Activated CD4-positive, alpha-beta T cell treated with anti-CD3 and anti-CD28 coated beads, Interleukin-2, amount 50 U/mL, for 1 hour (primary cell): Measurements from ENCODE around the gene SLC9A2.

Experiments used
- DNase-seq: peaks from one replicate; pipeline ENCODE4 v3.0.0-alpha.2; 2020

The SLC9A2 gene

DNA sequence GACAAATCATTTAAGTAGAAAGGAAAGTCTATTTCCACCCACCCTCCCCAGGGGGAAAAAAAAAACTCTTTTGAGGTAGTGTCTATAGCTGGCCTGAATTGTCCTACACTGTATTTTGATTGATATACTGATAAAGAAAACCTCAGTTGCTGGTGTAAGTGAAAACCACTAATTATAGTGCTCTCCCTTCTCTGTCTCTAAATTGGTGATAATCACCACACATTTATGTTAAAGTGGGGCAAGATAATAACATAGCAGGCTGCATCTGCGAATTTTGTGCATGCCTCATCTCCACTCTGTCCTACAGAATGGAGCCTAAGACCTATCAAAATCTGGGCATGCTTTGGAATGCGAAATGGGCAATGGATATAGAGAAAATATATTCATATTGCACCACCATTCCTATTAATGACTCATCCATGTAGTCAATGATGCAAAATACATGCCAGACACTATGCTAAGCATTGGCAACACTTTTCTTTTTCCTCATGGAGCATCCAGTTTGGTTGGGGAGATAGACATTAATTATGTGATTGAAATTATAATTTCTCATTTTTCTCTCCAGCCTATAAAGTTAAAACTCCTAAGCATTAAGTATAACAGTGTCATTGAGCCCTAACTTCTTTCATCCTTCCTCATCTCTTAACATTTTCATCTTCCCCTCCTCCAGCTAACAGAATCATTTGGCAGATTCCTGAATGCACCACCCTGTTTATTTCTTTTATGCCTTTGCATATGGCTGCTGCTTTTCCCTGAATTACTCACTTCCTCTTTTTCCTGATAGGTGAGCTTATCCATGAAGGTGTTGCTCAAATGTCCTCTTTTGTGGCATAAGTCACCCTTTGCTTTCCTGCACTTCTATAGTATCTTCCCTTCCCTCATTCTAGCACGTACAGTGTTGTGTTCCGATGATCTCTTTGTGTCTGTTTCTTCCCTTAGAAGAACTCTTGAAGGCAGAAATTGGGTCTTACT, 58.2 kb downstream of the SLC9A2 start:
- no peak for DNase-seq

- no peak for DNase-seq
These were observed 59.1 kb downstream of the SLC9A2 start for GRCh38 chr2:102678442-102678841.

DNA sequence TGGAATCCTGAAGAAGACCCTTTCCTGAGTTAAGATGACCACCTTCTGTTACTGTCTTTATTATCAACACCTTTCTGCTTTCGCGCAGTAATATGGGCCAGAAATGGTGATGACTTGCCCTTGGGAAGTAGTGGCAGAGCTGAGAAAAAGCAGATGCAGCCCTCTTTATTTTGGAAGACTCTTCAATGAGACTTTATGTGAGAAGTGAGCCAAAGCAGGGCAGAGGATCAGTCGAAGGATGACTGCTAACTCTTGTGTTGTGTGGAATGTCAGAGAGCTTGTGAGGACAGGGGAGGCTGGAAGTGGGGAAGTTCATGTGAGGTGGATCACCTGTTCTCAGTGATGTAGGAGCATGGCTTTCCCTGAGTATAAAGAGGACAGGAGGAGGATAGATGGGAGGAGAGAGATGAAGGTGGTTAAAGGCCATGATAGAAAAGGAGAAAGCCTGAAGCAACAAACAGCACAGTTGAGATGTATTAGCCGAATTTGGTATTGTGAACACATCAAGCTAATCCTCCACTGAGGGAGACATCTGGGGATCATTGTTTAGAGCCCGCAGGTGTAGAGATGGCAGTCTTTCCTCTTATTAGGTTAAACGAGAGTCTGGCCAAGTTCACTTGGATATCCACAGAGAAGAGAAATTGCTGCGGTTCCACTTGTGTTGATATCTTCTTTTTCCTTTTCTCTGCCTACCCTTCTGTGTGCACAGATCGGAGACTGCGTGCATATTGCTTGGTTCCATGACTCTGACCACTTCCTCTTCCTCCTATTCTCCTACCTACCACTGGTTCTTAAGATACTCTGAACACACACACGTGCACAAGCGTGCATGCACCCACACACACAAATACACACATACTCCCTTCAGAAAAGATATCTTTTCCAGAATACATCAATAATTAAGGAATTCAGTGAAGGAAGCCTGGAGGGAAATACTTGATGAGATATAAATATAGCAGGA, 67.4 kb downstream of the SLC9A2 start:
- DNase-seq = no peak

GRCh38 chr2:102690012-102690411, 70.7 kb downstream of the SLC9A2 start:
- no peak for DNase-seq

DNA sequence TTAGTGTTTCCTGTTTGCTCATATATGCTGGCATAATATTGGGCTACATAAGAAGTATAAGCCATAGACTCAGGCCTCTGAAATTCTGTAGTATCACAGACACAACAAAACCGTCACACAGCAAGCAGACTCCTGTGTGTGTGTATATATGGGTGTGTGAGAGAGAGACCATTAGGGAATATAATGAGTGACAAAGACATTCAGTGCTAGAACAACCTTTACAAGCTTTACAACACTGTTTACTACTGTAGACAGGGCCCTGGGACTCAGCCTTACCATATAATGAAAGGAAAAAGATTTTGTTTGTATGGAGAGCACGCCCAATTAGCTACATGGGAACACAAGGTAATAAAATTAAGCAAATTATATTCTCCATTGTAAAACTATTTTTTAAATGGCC, 77.1 kb downstream of the SLC9A2 start:
- no peak for DNase-seq

GRCh38 chr2:102698369-102699111, 79.2 kb downstream of the SLC9A2 start:
- no peak for DNase-seq

DNA sequence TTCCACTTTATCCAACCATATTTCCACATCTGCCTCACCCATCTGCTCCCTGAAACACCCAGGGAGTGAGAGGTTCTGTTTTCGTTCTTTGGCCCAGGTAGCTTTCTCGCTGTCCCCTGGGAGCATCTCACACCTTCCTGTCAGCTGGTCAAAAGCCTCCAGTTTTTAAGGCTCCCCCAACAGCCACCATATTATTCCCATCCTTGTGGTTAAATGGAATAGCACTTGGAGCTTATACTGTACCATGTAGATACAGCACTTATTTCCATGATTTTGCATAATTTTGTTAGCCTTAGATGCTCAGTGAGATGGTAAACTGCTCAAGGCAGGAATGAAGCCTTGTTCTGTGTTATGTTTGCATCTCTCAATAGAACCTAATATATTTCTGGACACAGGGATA, 84.0 kb downstream of the SLC9A2 start:
- DNase-seq = no peak

GRCh38 chr2:102703748-102704147, 84.4 kb downstream of the SLC9A2 start:
- no peak for DNase-seq

DNA sequence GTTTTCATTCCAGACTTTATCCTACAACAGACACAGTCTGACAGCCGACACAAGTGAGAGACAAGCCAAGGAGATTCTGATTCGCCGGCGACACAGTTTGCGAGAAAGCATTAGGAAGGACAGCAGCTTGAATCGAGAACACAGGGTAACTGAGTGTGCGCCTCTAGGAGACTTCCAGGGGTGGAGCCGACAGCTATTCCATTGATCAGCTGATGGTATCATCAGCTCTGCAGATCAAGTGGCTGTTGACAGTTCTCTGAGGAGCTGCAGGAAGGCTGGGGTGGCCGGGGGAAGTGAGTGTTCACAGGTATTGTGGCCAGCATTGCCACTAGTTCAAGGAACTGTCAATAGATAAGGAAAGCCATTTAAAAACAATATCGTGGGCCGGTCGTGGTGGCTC, 85.2 kb downstream of the SLC9A2 start:
- DNase-seq = no peak

GRCh38 chr2:102707796-102708695, 88.7 kb downstream of the SLC9A2 start:
- DNase-seq = no peak

DNA sequence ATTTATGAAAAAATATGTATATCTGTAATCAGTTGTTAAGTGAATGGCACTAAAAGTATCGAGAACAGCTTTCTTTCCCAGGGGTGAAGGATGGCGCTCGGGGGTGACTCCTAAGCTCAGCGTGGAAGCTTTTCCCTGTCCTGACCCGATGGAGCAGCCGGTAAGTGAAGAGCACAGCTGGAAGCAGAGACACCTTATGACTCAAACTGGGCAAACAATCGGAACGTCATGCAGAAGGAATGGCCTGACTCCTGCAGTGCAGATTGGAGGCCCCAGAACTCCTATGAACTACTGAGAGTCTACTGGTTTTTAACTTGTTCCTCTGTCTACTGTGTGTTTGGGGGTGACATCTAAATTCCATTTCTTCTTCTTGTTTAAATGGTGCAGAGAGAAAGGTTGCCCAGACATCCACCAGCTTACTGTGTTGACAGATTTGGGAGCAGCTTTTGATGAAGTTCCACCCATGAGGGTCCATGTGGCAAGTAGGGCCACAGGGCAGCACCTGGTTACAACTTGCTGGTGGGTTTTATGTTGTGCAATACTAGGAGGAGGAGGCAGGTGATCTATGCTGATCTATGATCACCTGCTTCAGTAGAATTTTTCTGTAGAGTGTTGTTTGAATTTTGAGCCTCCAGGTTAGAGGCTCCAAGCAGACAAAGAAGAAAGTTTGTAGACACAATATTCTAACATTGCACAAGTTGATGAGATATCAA, 89.7 kb downstream of the SLC9A2 start:
- DNase-seq = no peak

DNA sequence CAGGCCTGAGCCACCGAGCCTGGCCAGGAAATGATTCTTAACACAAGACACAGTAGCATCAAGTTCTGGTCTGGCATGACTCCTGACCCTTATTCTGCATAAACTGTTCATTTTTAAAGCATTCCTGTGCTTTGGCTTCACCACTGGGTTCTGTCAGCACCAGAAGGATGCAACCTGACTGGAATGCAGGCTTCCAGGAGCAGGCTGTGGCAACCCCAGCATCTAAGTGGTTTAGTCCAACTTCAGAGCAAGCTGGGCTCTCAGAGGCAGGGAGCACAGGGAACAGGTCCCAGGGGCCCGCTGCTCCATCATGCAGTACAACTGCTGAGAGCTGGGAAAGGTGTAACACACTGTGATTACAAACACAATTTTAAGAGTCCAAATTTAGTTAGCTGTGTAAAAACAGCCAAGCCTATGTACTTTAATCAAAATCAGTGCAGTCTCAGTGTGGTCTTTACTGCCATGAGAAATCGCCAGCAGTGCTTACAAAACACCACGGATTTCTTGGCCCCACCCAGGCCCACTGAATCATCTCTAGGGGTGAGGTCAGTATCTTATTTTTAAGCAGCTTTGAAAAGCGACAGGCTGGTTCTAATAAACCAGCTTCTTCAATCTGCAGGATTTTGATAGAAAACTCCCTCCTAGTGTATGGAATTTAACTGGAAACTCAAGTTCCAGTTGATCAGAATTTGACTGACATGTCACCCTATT, 98.1 kb downstream of the SLC9A2 start:
- no peak for DNase-seq

DNA sequence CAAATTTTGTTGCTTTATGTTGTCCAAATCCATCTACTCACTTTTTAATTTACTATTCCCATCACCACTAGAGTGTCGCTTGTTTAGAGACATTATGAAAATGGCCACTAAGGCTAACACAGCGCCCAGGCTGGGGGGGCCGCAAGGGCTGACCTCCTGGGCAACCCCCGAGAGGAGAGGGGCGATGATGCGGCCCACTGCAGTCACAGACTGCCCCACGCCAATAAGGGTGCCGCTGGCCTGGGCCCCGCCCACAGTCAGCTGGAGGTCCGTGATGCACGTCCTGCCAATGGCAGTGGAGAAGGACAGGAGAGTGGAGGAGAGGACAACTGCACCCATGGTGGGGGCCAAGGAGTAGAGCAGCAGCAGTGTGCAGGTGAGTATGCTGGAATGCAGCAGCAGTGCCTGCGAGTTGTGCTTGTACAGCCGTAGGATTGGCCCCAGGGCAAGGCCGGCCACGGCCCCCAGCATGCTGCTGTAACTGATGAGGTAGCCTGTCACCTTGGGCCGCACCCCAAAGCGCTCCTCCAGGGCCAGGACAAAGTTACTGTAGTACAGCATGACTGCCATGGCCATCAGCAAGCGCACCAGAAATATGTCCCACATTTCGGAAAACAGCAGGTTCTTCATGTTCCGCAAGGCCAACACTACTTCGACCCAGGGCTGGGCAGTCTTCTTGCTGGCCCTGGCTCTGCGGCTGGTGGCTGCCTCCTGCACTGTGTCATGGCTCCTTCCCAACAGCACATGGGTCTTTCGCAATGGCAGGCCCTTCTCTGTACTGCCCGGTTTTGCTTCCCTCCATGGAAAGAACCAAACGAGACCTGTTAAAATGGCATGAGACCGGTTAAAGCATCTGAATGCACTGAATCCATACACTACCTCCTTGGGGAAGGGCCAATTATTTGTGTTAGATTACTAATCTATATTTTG, 99.3 kb downstream of the SLC9A2 start:
- no peak for DNase-seq

GRCh38 chr2:102724016-102724490, 104.7 kb downstream of the SLC9A2 start:
- no peak for DNase-seq

DNA sequence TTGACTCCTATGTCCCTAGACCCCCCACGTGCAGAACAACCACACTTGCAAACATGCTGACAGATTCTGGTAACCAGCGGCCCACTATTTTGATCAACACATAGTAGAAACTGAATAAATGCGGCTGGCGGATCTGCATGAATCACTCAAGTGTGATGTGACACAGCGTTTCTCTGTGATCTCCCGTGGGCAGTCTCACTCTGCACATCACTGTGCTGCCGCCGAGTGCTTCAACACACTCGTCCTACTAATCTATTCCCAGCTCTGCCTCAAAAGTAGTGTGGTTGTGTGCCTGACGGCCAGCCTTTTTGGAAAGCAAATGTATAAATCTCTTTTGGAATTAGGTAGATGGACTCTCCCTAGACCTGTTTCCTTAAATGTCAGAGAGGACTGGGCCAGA, 105.2 kb downstream of the SLC9A2 start:
- no peak for DNase-seq

DNA sequence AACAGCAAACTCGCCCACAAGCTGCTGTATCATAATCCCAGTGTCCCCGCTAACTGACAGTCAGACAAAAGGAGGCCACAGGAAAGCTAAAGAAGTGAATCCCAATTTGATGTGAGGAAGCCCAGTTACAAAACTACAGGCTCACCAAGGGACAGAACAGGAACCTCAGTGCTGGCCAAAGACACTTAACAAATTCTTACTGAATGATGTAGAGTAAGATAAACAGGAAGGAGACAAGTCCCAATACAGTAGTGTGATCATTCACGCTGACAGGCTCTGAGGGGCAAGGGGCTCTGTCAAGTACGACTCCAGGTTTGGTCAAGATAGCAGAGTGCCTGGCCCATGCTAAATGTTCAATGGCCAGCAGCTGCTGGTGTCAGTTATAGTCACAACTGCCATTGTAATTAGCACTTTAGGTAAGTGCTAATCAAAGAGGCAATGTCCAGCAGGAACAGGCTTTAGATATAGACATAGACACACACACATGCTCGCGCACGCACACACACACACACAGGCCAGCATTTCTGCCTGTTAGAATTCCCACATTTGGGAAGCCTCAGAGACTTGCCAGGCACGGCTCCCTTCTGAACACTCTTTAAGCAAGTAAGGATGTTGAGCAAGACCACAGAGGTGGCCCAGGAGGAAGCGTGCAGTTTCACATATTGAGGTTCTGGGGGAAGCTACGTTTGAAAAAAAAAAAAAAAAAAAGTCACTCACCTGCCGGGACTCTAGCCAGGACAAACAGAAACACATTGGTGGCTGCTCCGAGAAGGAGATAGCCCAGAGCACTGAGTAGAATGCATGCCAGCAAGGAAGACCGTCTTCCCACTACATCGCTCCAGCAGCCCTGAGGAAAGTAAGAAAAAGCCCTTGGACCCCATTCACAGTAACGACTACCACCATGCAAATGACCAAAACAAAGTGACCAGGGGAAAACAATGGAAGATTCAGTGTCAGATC, 107.1 kb downstream of the SLC9A2 start:
- DNase-seq = no peak

DNA sequence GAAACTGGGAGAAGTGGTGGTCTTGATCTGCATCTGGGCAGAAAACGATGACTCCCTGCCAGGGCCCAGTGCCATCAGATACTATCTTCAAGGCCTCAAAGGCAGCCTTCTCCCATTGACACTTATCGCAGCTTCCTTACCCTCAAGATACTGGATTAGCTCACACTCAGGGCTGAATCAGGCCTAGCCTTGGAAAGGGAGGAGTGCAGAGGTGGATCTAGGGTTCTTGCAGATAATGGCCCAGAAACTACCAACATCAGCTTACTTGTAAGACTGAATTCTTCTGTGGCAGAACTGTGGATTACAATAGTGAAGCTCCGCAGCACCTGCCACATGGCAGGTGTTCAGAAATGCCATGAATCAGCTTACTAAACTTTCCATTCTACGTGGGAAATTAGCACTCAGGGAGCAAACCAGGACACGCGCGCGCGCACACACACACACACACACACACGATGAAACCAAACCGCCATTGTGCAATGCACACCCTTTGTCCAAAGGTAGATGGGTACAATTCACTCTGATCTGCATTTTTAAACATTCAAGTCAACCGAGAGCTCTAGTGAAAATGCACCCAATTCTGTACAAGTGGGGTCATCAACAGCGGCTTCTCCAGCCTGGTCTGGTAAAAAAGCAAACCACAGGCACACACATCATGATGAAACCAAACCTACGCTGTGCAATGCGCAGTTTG, 116.2 kb downstream of the SLC9A2 start:
- DNase-seq = no peak
